LNCaP clone FGC (cell line): Measurements from ENCODE around the gene TRIP13.
"Not testable (repeated sequence)": the region's sequence is repeated elsewhere in the genome, so short reads cannot be mapped to it uniquely, and the experiment has no call there.

Source experiments
- DNase-seq: peaks from one replicate; pipeline ENCODE4 v3.0.0-alpha.2; 2011; ENCODE audit warnings: low read depth
- H3K4me3 ChIP-seq: 2 replicates; pipeline ENCODE4 v1.5.1; 2011; ENCODE audit warnings: mild to moderate bottlenecking, low read depth, low read length, control low read depth
- CTCF ChIP-seq: IDR thresholded peaks from 2 replicates; pipeline ENCODE4 v1.5.1; 2012; ENCODE audit warnings: mild to moderate bottlenecking; ENCODE audit not compliant: control insufficient read depth, insufficient read depth; ENCODE audit errors: extremely low read depth

TRIP13 gene

GRCh38 chr5:892394-893136, at the start of gene TRIP13, which contains the start of gene BRD9:
Gene TRIP13 (plus strand): TSS chr5:892884. CDS start chr5:892999, 115 bp downstream.
Gene BRD9 (minus strand): TSS chr5:892801. CDS start chr5:892657, 144 bp downstream.
- DNase-seq = peak; percentile 30
- peak within 1 kb of the TSS; percentile 93 for H3K4me3 ChIP-seq
- no peak for TF ChIP-seq CTCF

GRCh38 chr5:843371-843770, 49.3 kb upstream of the TRIP13 start:
- not testable (repeated sequence) for H3K4me3 ChIP-seq, DNase-seq

- H3K4me3 ChIP-seq, DNase-seq: not testable (repeated sequence)
Measured at GRCh38 chr5:843926-844325, 48.8 kb upstream of the TRIP13 start.

GRCh38 chr5:844426-844825, 48.3 kb upstream of the TRIP13 start:
- DNase-seq, H3K4me3 ChIP-seq: not testable (repeated sequence)

GRCh38 chr5:845031-845675, 47.5 kb upstream of the TRIP13 start:
- DNase-seq, H3K4me3 ChIP-seq: not testable (repeated sequence)

- not testable (repeated sequence) for DNase-seq
Measured at GRCh38 chr5:845676-846601, 46.7 kb upstream of the TRIP13 start.

GRCh38 chr5:846602-847091, 46.0 kb upstream of the TRIP13 start:
- H3K4me3 ChIP-seq, DNase-seq: not testable (repeated sequence)

More at GRCh38 chr5:845676-846601, 46.7 kb upstream of the TRIP13 start:
- not testable (repeated sequence) for H3K4me3 ChIP-seq

- DNase-seq, H3K4me3 ChIP-seq: not testable (repeated sequence)
Measured at GRCh38 chr5:847212-847611, 45.5 kb upstream of the TRIP13 start.

- H3K4me3 ChIP-seq, DNase-seq: not testable (repeated sequence)
Measured at GRCh38 chr5:847736-848135, 44.9 kb upstream of the TRIP13 start.

- TF ChIP-seq CTCF = no peak
- DNase-seq = no peak
- H3K4me3 ChIP-seq = no peak overlapping the region
Measured at GRCh38 chr5:848671-849111, 44.0 kb upstream of the TRIP13 start.
